Keratinocyte (primary cell): ENCODE results near the gene SSC4D. TPM values are rescaled to one million over a fixed set of nuclear protein-coding genes. Genes with fewer than 3 reads are reported as not detected.
"Not testable (repeated sequence)": the region's sequence is repeated elsewhere in the genome, so short reads cannot be mapped to it uniquely, and the experiment has no call there.

Experiments used
- DNase-seq: peaks from one replicate; pipeline ENCODE4 v3.0.0-alpha.2; 2011; ENCODE audit warnings: low read depth, missing footprints, low spot score
- FAIRE-seq: peaks from 2 replicates; lab custom pipeline; 2011; peaks lifted over from hg19 to GRCh38; lab: Jason Lieb, UNC
- H2AFZ ChIP-seq: 2 replicates; pipeline ENCODE4 v1.6.0; 2012; ENCODE audit warnings: low read length, control low read depth, inconsistent platforms; ENCODE audit not compliant: control insufficient read depth
- H3K27ac ChIP-seq: 2 replicates; pipeline ENCODE4 v1.5.1; 2011; ENCODE audit warnings: low read length; ENCODE audit not compliant: control insufficient read depth, insufficient read depth
- H3K27me3 ChIP-seq: 3 replicates; pipeline ENCODE4 v1.6.0; 2011; ENCODE audit warnings: low read length; ENCODE audit not compliant: control insufficient read depth, insufficient read depth; ENCODE audit errors: extremely low read depth
- H3K36me3 ChIP-seq, 2 experiments: 2 replicates in 1 of 2; 3 replicates in 1 of 2; pipeline ENCODE4 v1.5.1; 2011; ENCODE audit warnings: low read length in 2 of 2, mild to moderate bottlenecking in 1 of 2; ENCODE audit not compliant: control insufficient read depth in 2 of 2, insufficient read depth in 2 of 2; ENCODE audit errors: extremely low read depth in 1 of 2
- H3K4me1 ChIP-seq: 3 replicates; pipeline ENCODE4 v1.5.1; 2011; ENCODE audit warnings: low read length; ENCODE audit not compliant: control insufficient read depth, insufficient read depth; ENCODE audit errors: extremely low read depth
- H3K4me2 ChIP-seq: 3 replicates; pipeline ENCODE4 v1.6.0; 2011; ENCODE audit warnings: low read depth, low read length; ENCODE audit not compliant: control insufficient read depth, insufficient read depth; ENCODE audit errors: extremely low read depth
- H3K4me3 ChIP-seq, 3 experiments: fragments of 200-600 bp in 1 of 3; sonication (generic) in 1 of 3; 2 replicates in 2 of 3; 3 replicates in 1 of 3; pipeline ENCODE4 v1.5.1; 2011 to 2016; ENCODE audit warnings: low read length in 3 of 3, mild to moderate bottlenecking in 3 of 3, control low read depth in 2 of 3, inconsistent platforms in 1 of 3, low read depth in 1 of 3, mixed read lengths in 1 of 3, mixed run types in 1 of 3, moderate library complexity in 1 of 3; ENCODE audit not compliant: control insufficient read depth in 2 of 3, insufficient read depth in 2 of 3; ENCODE audit errors: extremely low read depth in 1 of 3
- H3K79me2 ChIP-seq: 2 replicates; pipeline ENCODE4 v1.6.0; 2012; ENCODE audit warnings: low read length; ENCODE audit not compliant: control insufficient read depth, insufficient read depth
- H3K9ac ChIP-seq: 3 replicates; pipeline ENCODE4 v1.6.0; 2011; ENCODE audit warnings: low read length; ENCODE audit not compliant: control insufficient read depth, insufficient read depth; ENCODE audit errors: extremely low read depth
- H3K9me1 ChIP-seq: 3 replicates; pipeline ENCODE4 v1.6.0; 2011; ENCODE audit warnings: low read length; ENCODE audit not compliant: control insufficient read depth, insufficient read depth; ENCODE audit errors: extremely low read depth
- H3K9me3 ChIP-seq: 2 replicates; pipeline ENCODE4 v1.5.1; 2012; ENCODE audit warnings: low read depth, low read length; ENCODE audit not compliant: control insufficient read depth
- H4K20me1 ChIP-seq: 3 replicates; pipeline ENCODE4 v1.6.0; 2011; ENCODE audit warnings: low read length; ENCODE audit not compliant: control insufficient read depth, insufficient read depth; ENCODE audit errors: extremely low read depth
- CTCF ChIP-seq, 3 experiments: IDR thresholded peaks in 1 of 3; conservative IDR thresholded peaks in 1 of 3; optimal IDR thresholded peaks in 1 of 3; 2 replicates in 2 of 3; 3 replicates in 1 of 3; pipeline versions ENCODE3 to v1.5.1; 2011; ENCODE audit warnings: low read length in 3 of 3, mild to moderate bottlenecking in 3 of 3, moderate library complexity in 2 of 3, control low read depth in 1 of 3, inconsistent platforms in 1 of 3; ENCODE audit not compliant: insufficient read depth in 2 of 3; ENCODE audit errors: extremely low read depth in 1 of 3
- EZH2 ChIP-seq: IDR thresholded peaks from one replicate; pipeline ENCODE4 v1.6.1; 2012; ENCODE audit warnings: inconsistent platforms, mild to moderate bottlenecking, low read length, moderate library complexity
- dilution Hi-C: fragments of 300-500 bp; cut with MboI; formaldehyde crosslinking; loops from one replicate; pipeline ENCODE4 v1.7.0; 2020; ENCODE audit warnings: low sequenced_read_pairs; ENCODE audit not compliant: extremely low pct_ligation_motif_present
- polyA plus RNA-seq, 5 experiments: library from polyadenylated mRNA; depleted of rRNA in 3 of 5; stranded (reverse) in 3 of 5; stranded (forward) in 1 of 5; unstranded in 1 of 5; fragments of >200 nt; gene quantifications; 1 replicate in 1 of 5; 2 replicates in 3 of 5; 3 replicates in 1 of 5; pipeline versions ENCODE4 v1.2.1 to v1.2.3, GENCODE V29; 2011 to 2012; ENCODE audit warnings: missing spikeins in 2 of 5, low read depth in 1 of 5, low replicate concordance in 1 of 5

Gene SSC4D
- polyA plus RNA-seq, 1 donor (not counting 4 experiments of a cell fraction or from before 2014, with no cell fraction given): 0.98 TPM

- Histone ChIP-seq H3K9me1 (no peaks in the 10 kb centered on the region), H3K36me3 (no peaks in the 10 kb centered on the region), H3K4me2 (no peak overlapping the region), H4K20me1 (no peaks in the 10 kb centered on the region), H3K4me3 (no peak overlapping the region), H3K27ac (no peak overlapping the region), H3K9ac (no peak overlapping the region), H3K9me3 (no peaks in the 10 kb centered on the region), H3K27me3 (no peaks in the 10 kb centered on the region), H3K79me2 (no peaks in the 10 kb centered on the region), H3K4me1 (no peaks in the 10 kb centered on the region), H2AFZ (no peak overlapping the region)
- dilution Hi-C loops: no loop called here
- no peak for FAIRE-seq
- no peak for DNase-seq
- TF ChIP-seq EZH2: no peak
These were observed 3.8 kb downstream of the SSC4D start for GRCh38 chr7:76405738-76406137.

GRCh38 chr7:76403780-76404494, 5.6 kb downstream of the SSC4D start:
- Histone ChIP-seq H3K27me3 (no peaks in the 10 kb centered on the region), H3K9ac (no peak overlapping the region), H3K9me1 (no peaks in the 10 kb centered on the region), H2AFZ (no peak overlapping the region), H3K9me3 (no peaks in the 10 kb centered on the region), H3K4me3 (no peak overlapping the region), H3K27ac (no peak overlapping the region), H3K4me1 (no peaks in the 10 kb centered on the region), H4K20me1 (no peaks in the 10 kb centered on the region), H3K79me2 (no peaks in the 10 kb centered on the region), H3K4me2 (no peak overlapping the region), H3K36me3 (no peaks in the 10 kb centered on the region)
- DNase-seq (no peak), FAIRE-seq (no peak)
- TF ChIP-seq EZH2 (no peak), CTCF (optimal IDR thresholded peaks at IDR 0.05 in 1 of 3, IDR thresholded peaks at IDR 0.05 in 1 of 3, conservative IDR thresholded peaks at IDR 0.05 in 1 of 3; ENCODE audit: extremely low read depth in 1 of 3, insufficient read depth in 2 of 3, low read length in 3 of 3) (no peak)
- dilution Hi-C loops: no loop called here

GRCh38 chr7:76403097-76403496, 6.4 kb downstream of the SSC4D start:
- H3K9ac ChIP-seq, FAIRE-seq, H4K20me1 ChIP-seq, dilution Hi-C loops, H3K4me2 ChIP-seq, H3K27me3 ChIP-seq, H2AFZ ChIP-seq, H3K9me1 ChIP-seq, H3K9me3 ChIP-seq, H3K36me3 ChIP-seq, H3K79me2 ChIP-seq, DNase-seq, H3K4me3 ChIP-seq, H3K27ac ChIP-seq, H3K4me1 ChIP-seq: not testable (repeated sequence)
